IMR-90 (cell line): ENCODE measurements around the gene SELENBP1. TPM values are rescaled to one million over a fixed set of nuclear protein-coding genes. Genes with fewer than 3 reads are reported as not detected.

Experiments
- ATAC-seq: fragments of 200-7000 bp; cut with Tn5 transposase; 2 replicates; pipeline ENCODE4 v1.9.1; 2020; ENCODE audit warnings: low read depth, mild to moderate bottlenecking, moderate library complexity
- BruUV-seq: library from RNA; stranded (reverse); fragments of 400-500 nt; replicated peaks from 2 replicates; lab custom pipeline; 2021; lab: Mats Ljungman, UMichigan
- CTCF ChIA-PET: fragments of 300-600 bp; formaldehyde crosslinking; extraction: SDS; loops from one replicate; lab custom pipeline; 2021; ENCODE audit warnings: antibody characterized with exemption; lab: Yijun Ruan, JAX
- POLR2A ChIA-PET: fragments of 300-600 bp; sonication (Branson Sonifier 250); formaldehyde crosslinking; loops from one replicate; lab custom pipeline; 2022; ENCODE audit warnings: antibody characterized with exemption; ENCODE audit not compliant: unreplicated experiment; lab: Charles Lee
- DNase-seq: peaks from one replicate; pipeline ENCODE4 v3.0.0; 2013
- H2AFZ ChIP-seq: replicated peaks from 2 replicates; pipeline ENCODE3; 2013; ENCODE audit warnings: low read length, mild to moderate bottlenecking; ENCODE audit not compliant: poor library complexity
- H2AK5ac ChIP-seq: 2 replicates; pipeline ENCODE4 v1.6.1; 2013; ENCODE audit warnings: low read depth, low read length, inconsistent platforms
- H2AK9ac ChIP-seq: replicated peaks from 2 replicates; pipeline ENCODE3; 2013; ENCODE audit warnings: mild to moderate bottlenecking, low read depth, low read length, moderate library complexity; ENCODE audit not compliant: poor library complexity
- H2BK120ac ChIP-seq: 2 replicates; pipeline ENCODE4 v1.6.1; 2013; ENCODE audit warnings: low read depth, low read length, inconsistent platforms
- H2BK15ac ChIP-seq: 3 replicates; pipeline ENCODE4 v1.6.1; 2013; ENCODE audit warnings: low read depth, low read length, inconsistent platforms
- H2BK20ac ChIP-seq: 2 replicates; pipeline ENCODE4 v1.6.1; 2013; ENCODE audit warnings: low read depth, mild to moderate bottlenecking, inconsistent platforms, low read length, moderate library complexity
- H2BK5ac ChIP-seq: 2 replicates; pipeline ENCODE4 v1.6.1; 2013; ENCODE audit warnings: mild to moderate bottlenecking, low read depth, low read length, inconsistent platforms; ENCODE audit not compliant: poor library complexity, severe bottlenecking
- H3K14ac ChIP-seq: replicated peaks from 2 replicates; pipeline ENCODE4 v1.6.1; 2013; ENCODE audit warnings: low read depth, low read length, inconsistent platforms
- H3K18ac ChIP-seq: 2 replicates; pipeline ENCODE4 v1.6.1; 2013; ENCODE audit warnings: low read depth, low read length, control low read depth
- H3K23ac ChIP-seq: 2 replicates; pipeline ENCODE4 v1.6.1; 2013; ENCODE audit warnings: low read depth, low read length, inconsistent platforms
- H3K27ac ChIP-seq: 2 replicates; pipeline ENCODE4 v1.5.1; 2013; ENCODE audit warnings: mild to moderate bottlenecking, control low read depth, low read length; ENCODE audit not compliant: insufficient read depth
- H3K27me3 ChIP-seq: 2 replicates; pipeline ENCODE4 v1.6.1; 2013; ENCODE audit warnings: low read length; ENCODE audit not compliant: control insufficient read depth, insufficient read depth
- H3K36me3 ChIP-seq: 2 replicates; pipeline ENCODE4 v1.6.1; 2013; ENCODE audit warnings: low read length, mixed read lengths; ENCODE audit not compliant: control insufficient read depth, insufficient read depth
- H3K4ac ChIP-seq: 2 replicates; pipeline ENCODE4 v1.6.1; 2013; ENCODE audit warnings: low read depth, low read length, inconsistent platforms
- H3K4me1 ChIP-seq: 2 replicates; pipeline ENCODE4 v1.6.1; 2013; ENCODE audit warnings: low read length, mixed read lengths; ENCODE audit not compliant: control insufficient read depth, insufficient read depth
- H3K4me2 ChIP-seq: 2 replicates; pipeline ENCODE4 v1.6.1; 2013; ENCODE audit warnings: low read depth, mild to moderate bottlenecking, control low read depth, low read length, moderate library complexity
- H3K4me3 ChIP-seq: 2 replicates; pipeline ENCODE4 v1.5.1; 2013; ENCODE audit warnings: low read depth, mild to moderate bottlenecking, control low read depth, low read length, moderate library complexity; ENCODE audit not compliant: insufficient read depth
- H3K56ac ChIP-seq: 2 replicates; pipeline ENCODE4 v1.6.1; 2013; ENCODE audit warnings: low read length, inconsistent platforms; ENCODE audit not compliant: insufficient read depth; ENCODE audit errors: extremely low read depth
- H3K79me1 ChIP-seq, 2 experiments: 2 replicates each; pipeline ENCODE4 v1.6.1; 2013; ENCODE audit warnings: low read length in 2 of 2, inconsistent platforms in 1 of 2, low read depth in 1 of 2
- H3K9ac ChIP-seq: 2 replicates; pipeline ENCODE4 v1.6.1; 2013; ENCODE audit warnings: low read depth, low read length, control low read depth
- H3K9me1 ChIP-seq: 2 replicates; pipeline ENCODE4 v1.6.1; 2013; ENCODE audit warnings: low read length, inconsistent platforms; ENCODE audit not compliant: insufficient read depth
- H3K9me3 ChIP-seq: 2 replicates; pipeline ENCODE4 v1.6.1; 2013; ENCODE audit warnings: low read length; ENCODE audit not compliant: control insufficient read depth, insufficient read depth
- H4K20me1 ChIP-seq: 2 replicates; pipeline ENCODE4 v1.6.1; 2013; ENCODE audit warnings: low read length, inconsistent platforms; ENCODE audit not compliant: insufficient read depth
- H4K5ac ChIP-seq: 2 replicates; pipeline ENCODE4 v1.6.1; 2013; ENCODE audit warnings: mild to moderate bottlenecking, low read depth, low read length, control low read depth
- H4K8ac ChIP-seq, 2 experiments: 2 replicates each; pipeline ENCODE4 v1.6.1; 2013; ENCODE audit warnings: low read depth in 2 of 2, low read length in 2 of 2, control low read depth in 1 of 2, inconsistent platforms in 1 of 2
- H4K91ac ChIP-seq: 2 replicates; pipeline ENCODE4 v1.6.1; 2013; ENCODE audit warnings: low read depth, low read length, inconsistent platforms; ENCODE audit not compliant: insufficient read depth
- MXI1 ChIP-seq: IDR thresholded peaks from 2 replicates; pipeline ENCODE4 v1.6.1; 2012; ENCODE audit warnings: low read depth, mild to moderate bottlenecking, low read length, moderate library complexity, borderline replicate concordance
- WGBS, 2 experiments: methylation state at CpG; one replicate each; pipeline versions ENCODE4 v1.1.5 to v1.1.7; 2013; ENCODE audit warnings: missing lambda C conversion rate in 2 of 2; ENCODE audit not compliant: insufficient read length in 1 of 2; ENCODE audit errors: extremely low coverage in 2 of 2; 5-methylcytosine and 5-hydroxymethylcytosine counted together
- dilution Hi-C: fragments of 300-500 bp; cut with HindIII; formaldehyde crosslinking; loops from one replicate; pipeline ENCODE4 v1.14.3; 2018; ENCODE audit warnings: low sequenced_read_pairs; ENCODE audit not compliant: unreplicated experiment
- in situ Hi-C: fragments of 300-500 bp; cut with MboI; formaldehyde crosslinking; loops from 3 replicates; pipeline ENCODE4 v1.14.3; 2019; ENCODE audit warnings: low sequenced_read_pairs, inconsistent platforms, mixed read lengths
- intact Hi-C: fragments of 100-400 bp; cut with micrococcal nuclease; formaldehyde crosslinking; loops from 2 replicates; pipeline ENCODE4 v1.10.0; 2022
- polyA plus RNA-seq, 3 experiments: library from polyadenylated mRNA; depleted of rRNA; stranded (reverse); fragments of >200 nt; gene quantifications; 2 replicates each; pipeline ENCODE4 v1.2.3, GENCODE V29; 2012; ENCODE audit warnings: low replicate concordance in 1 of 3
- total RNA-seq: library from RNA; depleted of rRNA; stranded (reverse); fragments of >200 nt; gene quantifications from 2 replicates; pipeline ENCODE4 v1.2.3, GENCODE V29; 2012

Gene SELENBP1
- total and polyA plus RNA-seq, 2 of the 4 experiments (the other 2 are of a cell fraction), result 21.3 to 56.9 TPM

- Histone ChIP-seq H2BK120ac (no peak overlapping the region), H3K4me1 (peaks cover 14% of the 10 kb centered on the region), H2BK5ac (no peak overlapping the region), H4K5ac (no peak overlapping the region), H3K4me3 (no peak overlapping the region), H3K27me3 (no peaks in the 10 kb centered on the region), H3K56ac (no peak overlapping the region), H3K18ac (no peak overlapping the region), H3K14ac (no peak overlapping the region), H3K9me1 (peaks cover 14% of the 10 kb centered on the region), H2AK9ac (no peak overlapping the region), H3K4me2 (no peak overlapping the region), H3K79me1 (peaks cover 0 to 10% of the 10 kb centered on the region in 2 experiments; a peak in 1 of 4 replicates), H3K9me3 (no peaks in the 10 kb centered on the region), H3K27ac (no peak overlapping the region), H3K36me3 (peaks cover 28% of the 10 kb centered on the region), H4K20me1 (no peaks in the 10 kb centered on the region), H2AFZ (no peak overlapping the region), H4K8ac (no peak overlapping the region), H3K23ac (no peak overlapping the region), H2AK5ac (no peak overlapping the region), H3K9ac (no peak overlapping the region), H2BK20ac (no peak overlapping the region), H2BK15ac (no peak overlapping the region), H3K4ac (no peak overlapping the region), H4K91ac (no peak overlapping the region)
- ChIA-PET POLR2A (no interaction called here), CTCF (interaction anchor here (0.7 kb wide), 1 partner anchor 29 kb away, joined by 4 read pairs; no protein-coding TSS in a partner anchor)
- no TSS peak for BruUV-seq
- TF ChIP-seq MXI1, result no peak
- ATAC-seq (no peak), DNase-seq (no peak)
- intact Hi-C loops (no loop called here), in situ Hi-C loops (no loop called here), dilution Hi-C loops (no loop called here)
- WGBS, 2 experiments, result 100% methylated on average over 3 of the region's 15 CpGs; no CpG with 5 or more reads in 1 of the 2 experiments
Observed at GRCh38 chr1:151369621-151370048, 2.9 kb downstream of the SELENBP1 start.
